GM12872 (cell line): ENCODE data around the gene IFNAR1.
A peak's percentile ranks its signal among the peaks of the same experiment; 100 is the strongest.

Experiments
- TF ChIP-seq, protein P1 (sequence below): IDR thresholded peaks from 3 replicates; pipeline ENCODE4 v1.5.1; 2011; ENCODE audit warnings: low read depth, mild to moderate bottlenecking, low read length, moderate library complexity; ENCODE audit not compliant: insufficient read depth

Gene IFNAR1

DNA sequence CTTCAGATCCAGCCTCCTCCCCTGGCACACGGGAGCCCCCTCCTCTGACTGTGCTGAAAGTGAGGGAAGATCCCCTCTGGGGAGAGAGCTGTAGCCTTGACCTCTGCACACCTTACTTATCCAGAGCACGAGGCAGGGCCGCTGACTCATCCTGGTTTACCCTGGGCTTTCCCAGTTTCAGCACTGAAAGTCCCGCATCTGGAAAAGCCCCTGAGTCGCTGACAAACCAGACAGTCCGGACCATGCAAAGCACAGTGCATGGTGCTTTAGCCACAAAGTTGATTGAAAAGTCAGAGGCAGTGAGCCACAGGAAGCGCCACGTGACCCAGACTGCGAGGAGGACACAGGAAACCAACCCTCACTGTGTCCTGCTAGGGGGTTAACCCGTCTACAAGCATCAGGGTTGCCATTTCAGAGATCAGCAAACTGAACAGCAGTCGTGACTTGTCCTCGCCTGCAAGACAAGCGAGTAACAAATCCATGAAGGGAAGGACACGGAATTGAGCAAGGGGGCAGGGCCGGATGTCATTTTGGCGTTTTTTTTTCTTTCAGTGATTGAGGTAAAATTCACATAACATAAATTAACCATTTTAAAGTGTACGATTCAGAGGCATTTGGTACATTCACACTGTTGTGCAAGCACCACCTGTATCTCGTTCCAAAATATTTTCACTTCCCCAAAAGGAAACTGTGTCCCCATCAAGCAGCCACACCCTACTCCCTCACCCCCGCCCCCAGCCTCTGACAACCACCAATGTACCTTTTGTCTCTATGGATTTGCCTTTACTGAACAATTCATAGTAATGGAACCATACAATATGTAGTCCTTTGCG is 58.5 kb downstream of the IFNAR1 start:
- TF ChIP-seq, protein P1, sequence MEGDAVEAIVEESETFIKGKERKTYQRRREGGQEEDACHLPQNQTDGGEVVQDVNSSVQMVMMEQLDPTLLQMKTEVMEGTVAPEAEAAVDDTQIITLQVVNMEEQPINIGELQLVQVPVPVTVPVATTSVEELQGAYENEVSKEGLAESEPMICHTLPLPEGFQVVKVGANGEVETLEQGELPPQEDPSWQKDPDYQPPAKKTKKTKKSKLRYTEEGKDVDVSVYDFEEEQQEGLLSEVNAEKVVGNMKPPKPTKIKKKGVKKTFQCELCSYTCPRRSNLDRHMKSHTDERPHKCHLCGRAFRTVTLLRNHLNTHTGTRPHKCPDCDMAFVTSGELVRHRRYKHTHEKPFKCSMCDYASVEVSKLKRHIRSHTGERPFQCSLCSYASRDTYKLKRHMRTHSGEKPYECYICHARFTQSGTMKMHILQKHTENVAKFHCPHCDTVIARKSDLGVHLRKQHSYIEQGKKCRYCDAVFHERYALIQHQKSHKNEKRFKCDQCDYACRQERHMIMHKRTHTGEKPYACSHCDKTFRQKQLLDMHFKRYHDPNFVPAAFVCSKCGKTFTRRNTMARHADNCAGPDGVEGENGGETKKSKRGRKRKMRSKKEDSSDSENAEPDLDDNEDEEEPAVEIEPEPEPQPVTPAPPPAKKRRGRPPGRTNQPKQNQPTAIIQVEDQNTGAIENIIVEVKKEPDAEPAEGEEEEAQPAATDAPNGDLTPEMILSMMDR: no peak

GRCh38 chr21:33384841-33385331 is 60.1 kb downstream of the IFNAR1 start:
- TF ChIP-seq, protein P1: no peak

DNA sequence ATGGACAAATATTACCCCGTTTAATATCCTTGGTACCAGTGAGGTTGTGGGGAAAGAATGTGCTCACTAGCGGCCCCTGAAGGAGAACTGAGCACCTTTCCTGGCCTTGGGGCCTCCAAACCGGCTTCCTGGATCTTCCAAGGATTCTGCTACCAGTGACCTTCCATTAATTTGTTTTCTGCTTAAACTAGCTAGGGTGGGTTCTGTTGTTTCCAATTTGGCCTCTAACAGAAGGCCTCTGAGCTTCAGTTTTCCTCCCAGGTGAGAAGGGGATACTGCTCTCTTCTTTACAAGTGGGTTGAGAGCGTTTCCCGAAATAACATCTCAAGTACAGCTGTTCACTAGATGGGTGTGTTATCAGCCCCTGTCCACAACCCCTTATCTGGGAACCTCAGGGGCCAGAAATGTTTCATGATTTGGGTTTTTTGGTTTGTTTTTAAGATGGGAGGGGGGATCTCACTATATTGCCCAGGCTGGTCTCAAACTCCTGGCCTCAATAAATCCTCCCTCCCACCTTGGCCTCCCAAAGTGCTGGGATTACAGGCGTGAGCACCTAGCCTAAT is 61.5 kb downstream of the IFNAR1 start:
- TF ChIP-seq, protein P1: peak; percentile 40; the same call in 1 of the 3 replicates

- TF ChIP-seq, protein P1: no peak
Measured at GRCh38 chr21:33387294-33387693, 62.5 kb downstream of the IFNAR1 start.

- TF ChIP-seq, protein P1: no peak
Measured at GRCh38 chr21:33388188-33388587, 63.4 kb downstream of the IFNAR1 start.

DNA sequence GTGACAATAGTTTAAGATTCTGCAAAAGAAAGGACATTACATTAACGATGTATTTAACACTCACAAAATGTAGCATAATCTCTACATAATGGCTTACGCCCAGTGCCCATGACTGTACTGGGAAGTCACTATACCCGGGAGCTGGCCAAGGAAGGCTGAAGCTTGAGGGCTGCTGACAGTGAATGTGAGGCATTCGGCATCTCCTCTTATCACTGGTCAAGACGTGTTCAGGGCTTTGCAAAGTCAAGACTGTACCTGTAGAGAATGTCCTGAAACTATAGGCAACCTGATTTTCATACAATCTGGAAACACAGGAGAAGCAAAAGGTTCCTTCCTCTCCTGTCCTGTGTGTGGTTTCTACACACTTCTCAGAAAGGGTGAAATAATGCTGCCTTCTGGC is 65.7 kb downstream of the IFNAR1 start:
- TF ChIP-seq, protein P1: no peak

DNA sequence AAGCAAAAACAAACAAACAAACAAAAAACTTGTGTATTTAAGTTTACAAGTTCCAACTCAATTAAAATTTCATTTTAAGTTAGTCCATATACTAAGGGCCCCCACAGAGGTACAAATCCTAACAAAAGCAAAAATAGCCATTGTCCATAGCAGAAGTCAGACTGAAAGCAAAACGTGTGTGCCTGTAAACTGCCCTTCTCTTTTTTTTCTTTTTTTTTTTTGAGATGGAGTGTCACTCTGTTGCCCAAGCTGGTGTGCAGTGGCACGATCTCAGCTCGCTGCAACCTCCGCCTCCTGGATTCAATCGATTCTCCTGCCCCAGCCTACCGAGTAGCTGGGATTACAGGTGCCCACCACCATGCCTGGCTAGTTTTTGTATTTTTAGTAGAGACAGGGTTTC is 66.9 kb downstream of the IFNAR1 start:
- TF ChIP-seq, protein P1: no peak
